OCI-LY7 (cell line): Measurements from ENCODE around the gene CRY2.

Experiments used
- EZH2phosphoT487 ChIP-seq: fragments of 200-600 bp; sonication (generic); IDR thresholded peaks from 2 replicates; pipeline ENCODE4 v1.6.1; 2018; ENCODE audit warnings: low read depth, borderline replicate concordance, mild to moderate bottlenecking, mixed run types, antibody characterized with exemption, low read length, moderate library complexity, mixed read lengths
- TF ChIP-seq, protein P1 (sequence below): fragments of 200-600 bp; sonication (generic); conservative IDR thresholded peaks from 2 replicates; pipeline ENCODE4 v1.5.1; 2014; ENCODE audit warnings: mild to moderate bottlenecking, antibody characterized with exemption, low read length, moderate library complexity, mixed read lengths

DNA sequence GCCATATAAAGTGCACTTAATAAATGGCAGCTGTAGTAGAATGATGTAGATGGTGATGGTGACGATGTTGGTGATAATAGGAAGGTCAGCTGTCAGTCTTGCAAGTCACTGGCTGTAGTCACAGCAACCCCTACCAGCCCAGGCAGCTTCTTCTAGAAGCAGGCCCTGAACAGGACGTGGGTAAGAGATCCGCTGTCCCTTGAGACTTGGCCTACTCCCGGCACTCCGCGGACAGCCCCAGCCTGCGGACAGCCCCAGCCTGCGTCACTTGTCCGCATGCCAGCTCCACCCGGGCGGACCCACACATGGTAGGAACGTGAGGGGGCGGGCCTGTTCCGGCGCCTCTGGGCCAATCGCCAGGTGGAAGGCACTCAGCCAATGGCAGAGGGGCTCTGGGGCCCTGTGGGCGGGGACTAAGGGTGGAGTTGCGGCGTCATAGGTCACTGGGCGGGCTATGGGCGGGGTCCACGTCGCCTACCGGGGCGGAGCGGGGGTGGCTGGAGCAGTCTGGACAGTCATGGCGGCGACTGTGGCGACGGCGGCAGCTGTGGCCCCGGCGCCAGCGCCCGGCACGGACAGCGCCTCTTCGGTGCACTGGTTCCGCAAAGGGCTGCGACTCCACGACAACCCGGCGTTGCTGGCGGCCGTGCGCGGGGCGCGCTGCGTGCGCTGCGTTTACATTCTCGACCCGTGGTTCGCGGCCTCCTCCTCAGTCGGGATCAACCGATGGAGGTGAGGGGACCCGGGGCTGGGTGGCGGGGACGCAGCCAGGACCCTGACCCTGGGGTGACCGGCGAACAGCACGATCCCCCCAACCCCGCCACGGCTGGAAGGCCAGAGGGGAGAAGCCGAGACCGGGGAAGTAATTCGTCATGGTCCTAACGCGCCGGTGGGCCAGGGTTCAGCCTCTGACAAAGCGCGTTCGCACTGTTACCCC, at the start of gene CRY2:
- TF ChIP-seq, protein P1, sequence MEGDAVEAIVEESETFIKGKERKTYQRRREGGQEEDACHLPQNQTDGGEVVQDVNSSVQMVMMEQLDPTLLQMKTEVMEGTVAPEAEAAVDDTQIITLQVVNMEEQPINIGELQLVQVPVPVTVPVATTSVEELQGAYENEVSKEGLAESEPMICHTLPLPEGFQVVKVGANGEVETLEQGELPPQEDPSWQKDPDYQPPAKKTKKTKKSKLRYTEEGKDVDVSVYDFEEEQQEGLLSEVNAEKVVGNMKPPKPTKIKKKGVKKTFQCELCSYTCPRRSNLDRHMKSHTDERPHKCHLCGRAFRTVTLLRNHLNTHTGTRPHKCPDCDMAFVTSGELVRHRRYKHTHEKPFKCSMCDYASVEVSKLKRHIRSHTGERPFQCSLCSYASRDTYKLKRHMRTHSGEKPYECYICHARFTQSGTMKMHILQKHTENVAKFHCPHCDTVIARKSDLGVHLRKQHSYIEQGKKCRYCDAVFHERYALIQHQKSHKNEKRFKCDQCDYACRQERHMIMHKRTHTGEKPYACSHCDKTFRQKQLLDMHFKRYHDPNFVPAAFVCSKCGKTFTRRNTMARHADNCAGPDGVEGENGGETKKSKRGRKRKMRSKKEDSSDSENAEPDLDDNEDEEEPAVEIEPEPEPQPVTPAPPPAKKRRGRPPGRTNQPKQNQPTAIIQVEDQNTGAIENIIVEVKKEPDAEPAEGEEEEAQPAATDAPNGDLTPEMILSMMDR = no peak
- no peak for TF ChIP-seq EZH2phosphoT487
